Right lobe of liver (tissue), 6 donors: ENCODE results near the gene ZNF594. TPM values are rescaled to one million over a fixed set of nuclear protein-coding genes. Genes with fewer than 3 reads are reported as not detected.
"Not testable (repeated sequence)": the region's sequence is repeated elsewhere in the genome, so short reads cannot be mapped to it uniquely, and the experiment has no call there.

ENCODE experiments used
- ATAC-seq, 4 donors: fragments of 200-7000 bp; cut with Tn5 transposase; one replicate each; pipeline ENCODE4 v1.9.1; 2020; ENCODE audit warnings: mild to moderate bottlenecking in 4 of 4, moderate library complexity in 4 of 4
- DNase-seq, 3 donors: peaks; one replicate each; pipeline ENCODE4 v3.0.0-alpha.2; 2020
- H3K27ac ChIP-seq, 3 donors: fragments of 200-600 bp; one replicate each; pipeline ENCODE4 v1.8.0; 2022
- H3K27me3 ChIP-seq, 2 donors: fragments of 200-600 bp; one replicate each; pipeline ENCODE4 v1.8.0; 2022
- H3K36me3 ChIP-seq, 4 donors: fragments of 200-600 bp; sonication (generic) in 1 of 4; one replicate each; pipeline versions ENCODE4 v1.5.1 to v1.8.0; 2017 to 2022; ENCODE audit warnings: control low read depth in 1 of 4
- H3K4me1 ChIP-seq, 4 donors: fragments of 200-600 bp; sonication (generic) in 1 of 4; one replicate each; pipeline versions ENCODE4 v1.5.1 to v1.8.0; 2017 to 2022; ENCODE audit warnings: control low read depth in 1 of 4
- H3K4me3 ChIP-seq, 3 donors: fragments of 200-600 bp; one replicate each; pipeline ENCODE4 v1.8.0; 2022
- H3K9me3 ChIP-seq, 4 donors: fragments of 200-600 bp; sonication (generic) in 1 of 4; one replicate each; pipeline versions ENCODE4 v1.5.1 to v1.8.0; 2017 to 2022; ENCODE audit warnings: control low read depth in 1 of 4
- POLR2A ChIP-seq: fragments of 450-650 bp; IDR thresholded peaks from one replicate; pipeline ENCODE4 v1.6.1; 2017; ENCODE audit warnings: antibody characterized with exemption, mild to moderate bottlenecking
- WGBS: methylation state at CpG from one replicate; pipeline ENCODE4 v1.1.6; 2018; ENCODE audit warnings: low coverage, low lambda C conversion rate; ENCODE audit not compliant: insufficient coverage; ENCODE audit errors: missing lambda C conversion rate; 5-methylcytosine and 5-hydroxymethylcytosine counted together
- intact Hi-C, 2 donors: fragments of 100-400 bp; cut with DNase I; formaldehyde crosslinking; loops; one replicate each; pipeline versions ENCODE4 v1.11.2 to v1.14.1; 2022
- total RNA-seq, 6 experiments: library from RNA; depleted of rRNA in 2 of 6; stranded (reverse); fragments of >200 nt in 2 of 6; fragmentation: NEBNext Ultra II Directional in 3 of 6; extraction: Animal tissue kit (Norgen Biotek cat#: 25700) in 3 of 6; gene quantifications; one replicate each; pipeline versions ENCODE4 v1.1.0 to v1.2.4, GENCODE V29; 2016 to 2023
- TF ChIP-seq, protein P1 (sequence below), 4 donors: fragments of 200-600 bp in 3 of 4; fragments of 450-650 bp in 1 of 4; IDR thresholded peaks; one replicate each; pipeline versions ENCODE4 v1.5.1 to v1.8.0; 2016 to 2022; ENCODE audit warnings: antibody characterized with exemption in 4 of 4, mild to moderate bottlenecking in 2 of 4
- donor health status: DM: no; HTN: yes; CAD: no.
- donor health status: DM: no; HTN: no; CAD: no.
- donor health status: DM: no; HTN: no; CAD: no.
- donor health status: DM: no; HTN: yes; CAD: no.
- donor health status: DM: no; HTN: yes; CAD: no.

Gene ZNF594
- total RNA-seq, 6 experiments from 2014 or later: 1.2 to 3.8 (median 2.2) TPM

DNA sequence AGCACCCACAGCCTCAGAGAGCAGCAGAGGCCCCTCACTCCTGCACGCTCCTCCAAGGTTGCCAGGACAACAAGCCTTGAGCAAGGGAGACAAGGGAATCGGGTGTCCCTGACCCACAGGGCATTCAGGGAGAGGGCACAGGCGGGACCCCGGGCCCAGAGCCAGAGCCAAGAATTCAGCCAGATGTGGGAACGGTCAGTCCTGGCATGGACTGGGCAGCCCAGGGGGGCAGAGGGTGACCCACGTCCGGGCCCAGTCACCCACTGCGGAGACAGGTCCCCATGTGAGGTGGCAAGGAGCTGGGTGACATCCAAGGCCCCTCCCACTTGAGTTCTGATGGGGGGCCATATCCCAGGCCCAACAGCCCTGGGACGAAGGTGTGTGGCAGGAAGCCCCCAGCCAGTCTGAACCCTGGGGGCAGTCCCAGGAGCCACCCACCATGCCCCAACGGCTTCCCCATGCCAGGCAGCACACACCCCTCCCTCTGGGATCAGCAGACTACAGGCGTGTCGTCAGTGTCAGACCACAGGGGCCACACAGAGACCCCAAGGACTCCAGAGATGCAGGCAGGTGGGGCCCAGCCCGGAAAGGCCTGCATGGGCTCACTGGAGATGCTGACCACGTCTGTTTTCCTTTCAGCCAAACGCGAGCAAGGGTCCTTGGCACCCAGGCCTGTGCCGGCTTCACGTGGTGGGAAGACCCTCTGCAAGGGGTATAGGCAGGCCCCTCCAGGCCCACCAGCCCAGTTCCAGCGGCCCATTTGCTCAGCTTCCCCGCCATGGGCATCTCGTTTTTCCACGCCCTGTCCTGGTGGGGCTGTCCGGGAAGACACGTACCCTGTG is 52.8 kb downstream of the ZNF594 start:
- no peak overlapping the region for H3K27ac ChIP-seq
- no peaks in the 10 kb centered on the region for H3K27me3 ChIP-seq
- H3K9me3 ChIP-seq: no peaks in the 10 kb centered on the region
- ATAC-seq (no peak), DNase-seq (no peak)
- 76% methylated on average over 5 of the region's 24 CpGs for WGBS
- no peak overlapping the region for H3K4me3 ChIP-seq
- intact Hi-C loops: no loop called here
- H3K4me1 ChIP-seq: no peaks in the 10 kb centered on the region
- H3K36me3 ChIP-seq: no peaks in the 10 kb centered on the region
- TF ChIP-seq, protein P1, sequence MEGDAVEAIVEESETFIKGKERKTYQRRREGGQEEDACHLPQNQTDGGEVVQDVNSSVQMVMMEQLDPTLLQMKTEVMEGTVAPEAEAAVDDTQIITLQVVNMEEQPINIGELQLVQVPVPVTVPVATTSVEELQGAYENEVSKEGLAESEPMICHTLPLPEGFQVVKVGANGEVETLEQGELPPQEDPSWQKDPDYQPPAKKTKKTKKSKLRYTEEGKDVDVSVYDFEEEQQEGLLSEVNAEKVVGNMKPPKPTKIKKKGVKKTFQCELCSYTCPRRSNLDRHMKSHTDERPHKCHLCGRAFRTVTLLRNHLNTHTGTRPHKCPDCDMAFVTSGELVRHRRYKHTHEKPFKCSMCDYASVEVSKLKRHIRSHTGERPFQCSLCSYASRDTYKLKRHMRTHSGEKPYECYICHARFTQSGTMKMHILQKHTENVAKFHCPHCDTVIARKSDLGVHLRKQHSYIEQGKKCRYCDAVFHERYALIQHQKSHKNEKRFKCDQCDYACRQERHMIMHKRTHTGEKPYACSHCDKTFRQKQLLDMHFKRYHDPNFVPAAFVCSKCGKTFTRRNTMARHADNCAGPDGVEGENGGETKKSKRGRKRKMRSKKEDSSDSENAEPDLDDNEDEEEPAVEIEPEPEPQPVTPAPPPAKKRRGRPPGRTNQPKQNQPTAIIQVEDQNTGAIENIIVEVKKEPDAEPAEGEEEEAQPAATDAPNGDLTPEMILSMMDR (IDR thresholded peaks at IDR 0.05): no peak
- TF ChIP-seq POLR2A: no peak

DNA sequence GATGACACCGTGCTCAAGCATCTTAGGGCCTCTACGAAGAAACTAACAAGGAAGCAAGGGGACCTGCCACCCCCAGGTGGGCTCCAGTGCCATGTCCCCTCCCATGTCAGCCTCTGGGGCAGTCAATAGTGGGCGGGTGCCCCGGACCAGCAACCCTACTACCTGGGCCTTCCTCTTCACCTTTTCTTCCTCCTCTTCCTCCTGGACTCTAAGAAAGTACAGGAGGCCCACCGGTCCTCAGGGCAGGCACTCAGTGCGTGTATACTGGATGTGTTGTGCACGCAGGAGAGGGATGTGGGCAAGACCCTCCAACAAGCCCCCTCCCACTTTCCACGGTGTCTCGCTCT is 53.5 kb downstream of the ZNF594 start:
- 100% methylated on average over 2 of the region's 9 CpGs for WGBS
- ATAC-seq, DNase-seq, H3K4me3 ChIP-seq, H3K36me3 ChIP-seq, H3K27me3 ChIP-seq, intact Hi-C loops, H3K4me1 ChIP-seq, H3K27ac ChIP-seq, H3K9me3 ChIP-seq: not testable (repeated sequence)

DNA sequence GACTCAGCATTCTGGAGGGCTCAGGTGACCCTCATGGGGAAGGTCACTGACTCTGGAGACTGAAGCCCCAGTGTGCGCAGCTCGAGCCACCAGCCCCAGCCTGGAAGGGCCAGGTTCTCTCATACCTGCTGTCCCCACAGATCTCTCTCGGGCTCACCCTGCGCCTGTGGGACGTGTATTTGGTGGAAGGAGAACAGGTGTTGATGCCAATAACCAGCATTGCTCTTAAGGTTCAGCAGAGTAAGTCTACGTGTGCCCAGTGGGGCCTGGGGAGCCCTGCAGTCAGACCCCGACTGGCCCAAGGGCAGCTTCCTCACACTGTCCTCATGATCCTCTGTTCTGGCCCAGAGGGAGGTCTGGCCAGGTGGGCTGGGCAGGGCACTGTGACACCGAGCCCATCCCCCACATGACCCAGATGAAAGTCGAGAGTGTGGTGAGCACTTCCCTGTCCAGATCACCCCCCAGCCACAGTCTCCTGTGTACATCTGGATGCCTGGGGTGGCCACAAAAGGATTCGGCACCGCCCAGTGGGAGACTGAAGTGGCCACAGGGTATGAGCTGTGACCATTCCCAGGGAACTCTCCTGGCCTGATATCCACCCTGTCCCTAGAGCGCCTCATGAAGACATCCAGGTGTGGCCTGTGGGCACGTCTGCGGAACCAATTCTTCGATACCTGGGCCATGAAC is 54.0 kb downstream of the ZNF594 start:
- H3K36me3 ChIP-seq, H3K27me3 ChIP-seq, intact Hi-C loops, DNase-seq, H3K4me3 ChIP-seq, H3K9me3 ChIP-seq, H3K4me1 ChIP-seq, H3K27ac ChIP-seq, ATAC-seq: not testable (repeated sequence)
- 60% methylated on average over 1 of the region's 15 CpGs for WGBS

DNA sequence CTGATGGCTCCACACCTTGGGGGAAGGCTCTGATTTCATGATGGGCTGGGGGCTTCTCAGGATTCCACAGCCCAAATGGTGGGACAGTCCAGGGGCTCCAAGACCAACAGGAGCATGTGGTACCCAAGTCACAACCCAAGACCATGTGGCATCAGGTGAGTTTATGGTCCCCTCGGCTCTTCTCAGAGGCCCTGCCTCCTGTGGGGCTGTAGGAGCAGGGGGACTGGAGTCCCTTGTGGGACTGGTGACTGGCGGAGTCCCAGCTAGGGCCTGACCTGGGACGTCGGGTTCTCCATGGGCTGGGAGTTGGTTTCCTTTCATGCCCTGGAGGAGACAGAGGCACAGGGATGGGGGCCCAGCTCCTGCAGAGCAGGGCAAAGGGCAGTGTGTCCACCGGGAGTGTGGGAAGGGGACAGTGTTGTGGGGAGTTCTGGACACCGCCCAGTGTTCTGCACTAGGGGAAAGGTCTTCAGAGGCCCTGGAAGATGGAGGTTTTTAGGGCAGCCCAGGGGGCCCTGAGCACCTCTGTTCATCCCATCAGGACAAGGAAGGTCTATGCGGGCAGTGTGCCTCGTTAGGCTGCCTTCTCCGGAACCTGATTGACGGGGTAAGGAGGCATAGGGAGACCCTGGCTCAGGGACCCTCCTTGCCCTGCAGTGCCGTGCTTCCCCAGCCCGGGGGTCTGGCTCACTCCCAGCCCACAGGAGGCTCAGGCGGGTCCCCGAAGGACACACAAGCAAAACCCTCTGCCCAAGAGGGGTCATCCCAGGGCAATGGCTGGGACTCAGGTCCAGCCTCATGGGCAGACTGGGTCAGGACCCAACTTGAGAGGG is 54.9 kb downstream of the ZNF594 start:
- ATAC-seq, H3K27me3 ChIP-seq, H3K36me3 ChIP-seq, H3K4me3 ChIP-seq, DNase-seq, H3K27ac ChIP-seq, H3K4me1 ChIP-seq, H3K9me3 ChIP-seq, intact Hi-C loops: not testable (repeated sequence)
- no CpG with 5 or more reads among the region's 14 CpGs for WGBS

DNA sequence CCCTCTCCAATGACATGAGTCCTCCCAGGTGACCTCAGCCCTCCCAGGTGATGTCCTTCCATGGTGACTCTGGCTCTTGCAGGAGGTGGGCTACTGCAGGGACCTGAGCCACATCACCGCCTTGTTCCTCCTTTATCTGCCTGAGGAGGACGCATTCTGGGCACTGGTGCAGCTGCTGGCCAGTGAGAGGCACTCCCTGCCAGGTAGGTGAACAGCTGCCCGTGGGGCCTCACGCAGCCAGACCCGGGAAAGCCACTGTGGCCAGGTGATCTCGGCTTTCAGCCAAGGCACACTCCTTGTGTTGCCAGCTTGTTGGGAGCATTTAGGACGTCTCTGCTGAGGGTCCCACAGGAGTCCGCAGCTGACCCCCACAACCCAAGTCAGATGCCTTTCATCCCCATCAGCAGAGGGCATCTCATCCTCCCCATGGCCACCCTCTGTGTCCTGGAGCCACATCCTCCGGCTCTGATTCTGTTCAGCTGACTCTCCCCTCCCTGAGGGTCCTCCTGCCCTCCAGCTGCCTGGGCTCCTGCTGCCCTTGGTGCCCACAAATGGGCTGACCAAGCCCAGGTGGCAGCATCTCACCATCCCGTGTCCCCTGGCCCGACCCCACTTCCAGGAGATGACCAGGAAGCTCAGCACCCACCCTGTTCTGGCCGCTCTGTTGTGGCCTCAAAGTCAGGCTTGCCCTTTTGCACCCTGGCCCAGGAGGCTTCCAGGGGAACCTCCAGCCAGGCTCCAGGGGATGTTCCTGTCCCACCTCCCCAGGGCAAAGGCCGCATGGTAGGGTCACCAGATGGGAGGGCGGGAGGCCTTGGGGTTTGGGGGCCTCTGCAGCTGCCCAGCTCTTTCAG is 55.7 kb downstream of the ZNF594 start:
- H3K27ac ChIP-seq: no peak overlapping the region
- no peak overlapping the region for H3K4me3 ChIP-seq
- H3K9me3 ChIP-seq: no peaks in the 10 kb centered on the region
- intact Hi-C loops: no loop called here
- DNase-seq (no peak), ATAC-seq (no peak)
- H3K36me3 ChIP-seq: no peaks in the 10 kb centered on the region
- H3K27me3 ChIP-seq: no peaks in the 10 kb centered on the region
- no peaks in the 10 kb centered on the region for H3K4me1 ChIP-seq
- 79% methylated on average over 6 of the region's 14 CpGs for WGBS
- no peak for TF ChIP-seq POLR2A
- TF ChIP-seq, protein P1 (IDR thresholded peaks at IDR 0.05): no peak

DNA sequence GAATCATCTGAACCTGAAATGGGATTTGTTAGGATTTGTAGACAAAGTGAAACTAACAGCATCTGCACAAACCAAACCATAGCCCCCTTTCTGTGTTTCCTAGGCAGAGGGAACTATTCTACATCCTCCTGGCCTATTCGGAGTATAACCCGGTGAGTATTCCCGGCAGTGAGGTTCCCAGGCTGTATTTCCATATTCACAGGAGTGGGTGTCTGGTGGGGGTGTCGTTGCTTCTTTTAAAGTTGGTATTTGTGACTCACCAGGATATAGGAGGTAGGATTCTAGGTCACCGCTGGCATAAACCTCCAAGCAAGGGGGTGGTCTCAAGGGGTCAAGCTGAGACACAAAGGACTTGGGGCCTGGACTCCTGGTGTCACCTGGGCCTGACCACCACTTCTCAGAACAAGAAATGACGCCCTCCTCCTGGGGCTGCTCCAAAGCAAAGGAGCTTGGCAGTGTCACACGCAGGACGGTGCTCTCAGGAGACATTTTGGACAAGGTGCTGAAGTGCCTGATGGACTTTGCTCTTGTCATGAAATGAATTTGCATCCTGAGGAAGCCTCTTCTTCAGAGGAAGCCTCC is 56.4 kb downstream of the ZNF594 start:
- H3K36me3 ChIP-seq, intact Hi-C loops, H3K27ac ChIP-seq, ATAC-seq, H3K4me3 ChIP-seq, DNase-seq, H3K4me1 ChIP-seq, H3K9me3 ChIP-seq, H3K27me3 ChIP-seq: not testable (repeated sequence)
- WGBS: 73% methylated on average over 5 of the region's 8 CpGs

DNA sequence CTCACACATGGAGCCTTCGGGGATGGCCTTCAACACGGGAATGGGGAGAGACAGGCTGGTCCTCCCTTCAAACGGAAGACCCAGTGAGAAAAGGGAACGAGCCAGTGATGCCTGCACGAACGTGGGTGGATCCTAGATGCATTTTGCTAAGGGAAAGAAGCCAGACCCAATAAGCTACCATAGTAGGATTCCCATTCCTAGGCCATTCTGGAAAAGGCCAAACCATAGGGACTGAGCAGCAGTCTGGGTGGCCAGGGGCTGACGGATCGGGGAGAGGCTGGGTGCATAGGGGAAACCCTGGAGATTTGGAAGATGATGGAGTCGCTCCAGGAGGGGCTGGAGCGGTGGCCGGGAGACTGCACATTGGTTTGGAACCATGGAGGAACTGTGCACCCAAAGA is 57.1 kb downstream of the ZNF594 start:
- H3K9me3 ChIP-seq, H3K27me3 ChIP-seq, H3K36me3 ChIP-seq, intact Hi-C loops, ATAC-seq, H3K4me1 ChIP-seq, H3K27ac ChIP-seq, H3K4me3 ChIP-seq, DNase-seq: not testable (repeated sequence)
- 51% methylated on average over 5 of the region's 11 CpGs for WGBS

DNA sequence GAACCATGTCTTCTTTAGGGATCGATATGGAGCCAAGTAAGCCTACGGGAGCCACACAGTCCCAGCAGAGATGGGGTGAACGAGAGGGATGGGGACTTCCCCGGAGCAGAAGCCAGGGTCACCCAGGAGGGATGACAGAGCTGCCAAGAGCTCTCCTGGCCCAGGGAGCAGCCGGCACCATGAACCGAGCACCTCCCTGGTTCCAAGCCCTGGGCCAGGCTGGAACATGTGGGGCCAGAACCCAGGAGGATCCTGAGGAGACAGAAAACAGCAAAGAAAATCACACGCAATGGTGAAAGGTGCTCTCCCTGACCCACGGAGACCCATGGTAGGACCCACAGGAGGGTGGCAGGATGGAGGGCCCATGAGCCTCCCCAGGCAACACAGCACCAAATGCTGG is 57.7 kb downstream of the ZNF594 start:
- 76% methylated on average over 2 of the region's 8 CpGs for WGBS
- H3K9me3 ChIP-seq, H3K4me1 ChIP-seq, intact Hi-C loops, H3K27me3 ChIP-seq, H3K27ac ChIP-seq, ATAC-seq, H3K4me3 ChIP-seq, DNase-seq, H3K36me3 ChIP-seq: not testable (repeated sequence)
